NB4 (cell line): ENCODE measurements around the gene SH3BP1.

Experiments
- CTCF ChIP-seq: IDR thresholded peaks from one replicate; pipeline ENCODE4 v1.5.1; 2012; ENCODE audit warnings: low read depth, low read length
- MYC ChIP-seq: IDR thresholded peaks from 2 replicates; pipeline ENCODE4 v1.6.1; 2011; ENCODE audit warnings: low read depth, low read length
- POLR2A ChIP-seq: IDR thresholded peaks from 2 replicates; pipeline ENCODE4 v1.6.1; 2011; ENCODE audit warnings: mild to moderate bottlenecking; ENCODE audit not compliant: insufficient read length; ENCODE audit errors: extremely low read depth

DNA sequence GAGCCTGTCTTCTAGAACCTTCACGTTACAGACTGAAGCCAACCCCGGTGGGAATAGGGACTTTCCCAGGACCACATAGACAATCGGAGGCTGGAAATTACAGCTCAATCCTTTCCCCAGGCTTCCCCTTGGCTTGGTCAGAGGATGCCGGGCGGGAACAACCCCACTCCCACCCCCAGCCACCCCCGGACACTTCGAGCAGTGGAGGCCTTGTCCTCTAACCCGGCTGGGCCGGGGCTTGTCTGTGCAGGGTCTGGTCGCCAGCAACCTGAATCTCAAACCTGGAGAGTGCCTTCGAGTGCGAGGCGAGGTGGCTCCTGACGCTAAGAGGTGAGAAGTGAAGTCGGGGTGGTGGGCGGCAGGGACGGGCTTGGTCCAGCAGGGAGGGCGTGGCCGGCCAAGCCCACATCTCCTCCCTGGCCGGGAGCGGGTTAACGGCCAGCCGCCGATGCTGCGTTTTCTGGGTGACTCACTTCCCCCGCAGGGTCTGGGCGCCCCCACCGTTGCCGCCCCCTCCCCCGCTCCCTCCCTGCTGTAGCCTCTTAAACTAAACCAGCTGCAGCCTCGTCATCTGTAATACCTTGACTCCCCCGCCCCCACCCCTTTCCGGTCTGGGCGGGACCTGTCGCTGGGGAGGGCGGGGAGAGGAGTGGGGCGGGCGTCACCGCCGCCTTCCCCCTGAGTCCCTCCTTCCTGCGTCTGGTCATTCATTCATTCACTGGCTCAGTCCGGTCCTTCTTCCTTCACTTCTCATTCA lies 37.4 kb downstream of the SH3BP1 start:
- TF ChIP-seq MYC: peak; percentile 46; the same call in 1 of the 2 replicates
- no peak for TF ChIP-seq CTCF
- peak; percentile 25 for TF ChIP-seq POLR2A
